ENCODE measurements around the gene HRAS.

GRCh38 chr11:544817-545166 is 9.4 kb upstream of the HRAS start:
- TF ChIP-seq CTCF (IDR thresholded peaks at IDR 0.05) (no peak), POLR2A (IDR thresholded peaks at IDR 0.05) (no peak)
